Bronchial epithelial cell (primary cell): ENCODE data around the gene TMEM87B. TPM values are rescaled to one million over a fixed set of nuclear protein-coding genes. Genes with fewer than 3 reads are reported as not detected.
"Not testable (repeated sequence)": the region's sequence is repeated elsewhere in the genome, so short reads cannot be mapped to it uniquely, and the experiment has no call there.

ENCODE experiments used
- DNase-seq: peaks from one replicate; pipeline ENCODE4 v3.0.0-alpha.2; 2010; ENCODE audit warnings: low read depth
- FAIRE-seq: peaks from 2 replicates; lab custom pipeline; 2011; peaks lifted over from hg19 to GRCh38; lab: Jason Lieb, UNC
- H3K27me3 ChIP-seq: 2 replicates; pipeline ENCODE4 v1.5.1; 2011; ENCODE audit warnings: low read length; ENCODE audit not compliant: control insufficient read depth, insufficient read depth
- H3K36me3 ChIP-seq: 2 replicates; pipeline ENCODE4 v1.5.1; 2011; ENCODE audit warnings: low read length; ENCODE audit not compliant: control insufficient read depth, insufficient read depth
- H3K4me3 ChIP-seq: 2 replicates; pipeline ENCODE4 v1.5.1; 2011; ENCODE audit warnings: mild to moderate bottlenecking, low read depth, low read length, control low read depth
- CTCF ChIP-seq: IDR thresholded peaks from 2 replicates; pipeline ENCODE4 v1.5.1; 2011; ENCODE audit warnings: mild to moderate bottlenecking, moderate library complexity, low read length, control low read depth, inconsistent platforms; ENCODE audit not compliant: insufficient read depth, severe bottlenecking
- total RNA-seq: library from RNA; depleted of rRNA; stranded (reverse); fragments of >200 nt; gene quantifications from 2 replicates; pipeline ENCODE4 v1.2.1, GENCODE V29; 2014

TMEM87B gene
- total RNA-seq, 1 donor from 2014 or later: 37.1 TPM

- H3K36me3 ChIP-seq: no peaks in the 10 kb centered on the region
- TF ChIP-seq CTCF: no peak
- FAIRE-seq (peak; percentile 98), DNase-seq (peak; percentile 74)
- peaks cover 2% of the 10 kb centered on the region for H3K27me3 ChIP-seq
- peak overlapping the region; percentile 52 for H3K4me3 ChIP-seq
Observed at GRCh38 chr2:112137516-112138158, 82.6 kb downstream of the TMEM87B start.

- DNase-seq: no peak
- no peak for TF ChIP-seq CTCF
- H3K36me3 ChIP-seq: no peaks in the 10 kb centered on the region
- H3K27me3 ChIP-seq: peaks cover 2% of the 10 kb centered on the region
- no peak for FAIRE-seq
- H3K4me3 ChIP-seq: peak within 1 kb of the TSS; percentile 52
Observed at GRCh38 chr2:112138159-112139032, 83.3 kb downstream of the TMEM87B start, which contains the start of gene FBLN7. TSS of gene FBLN7 (plus strand) at chr2:112138385. CDS start at chr2:112138656, 271 bp downstream.

DNA sequence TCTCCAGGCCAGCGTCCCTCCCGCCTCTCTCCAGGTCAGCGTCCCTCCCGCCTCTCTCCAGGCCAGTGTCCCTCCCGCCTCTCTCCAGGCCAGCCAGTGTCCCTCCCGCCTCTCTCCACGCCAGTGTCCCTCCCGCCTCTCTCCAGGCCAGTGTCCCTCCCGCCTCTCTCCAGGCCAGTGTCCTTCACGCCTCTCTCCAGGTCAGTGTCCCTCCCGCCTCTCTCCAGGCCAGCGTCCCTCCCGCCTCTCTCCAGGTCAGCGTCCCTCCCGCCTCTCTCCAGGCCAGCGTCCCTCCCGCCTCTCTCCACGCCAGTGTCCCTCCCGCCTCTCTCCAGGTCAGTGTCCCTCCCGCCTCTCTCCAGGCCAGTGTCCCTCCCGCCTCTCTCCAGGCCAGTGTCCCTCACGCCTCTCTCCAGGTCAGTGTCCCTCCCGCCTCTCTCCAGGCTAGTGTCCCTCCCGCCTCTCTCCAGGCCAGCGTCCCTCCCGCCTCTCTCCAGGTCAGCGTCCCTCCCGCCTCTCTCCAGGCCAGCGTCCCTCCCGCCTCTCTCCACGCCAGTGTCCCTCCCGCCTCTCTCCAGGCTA is 84.1 kb downstream of the TMEM87B start:
- H3K36me3 ChIP-seq, DNase-seq, H3K4me3 ChIP-seq, H3K27me3 ChIP-seq, FAIRE-seq: not testable (repeated sequence)

DNA sequence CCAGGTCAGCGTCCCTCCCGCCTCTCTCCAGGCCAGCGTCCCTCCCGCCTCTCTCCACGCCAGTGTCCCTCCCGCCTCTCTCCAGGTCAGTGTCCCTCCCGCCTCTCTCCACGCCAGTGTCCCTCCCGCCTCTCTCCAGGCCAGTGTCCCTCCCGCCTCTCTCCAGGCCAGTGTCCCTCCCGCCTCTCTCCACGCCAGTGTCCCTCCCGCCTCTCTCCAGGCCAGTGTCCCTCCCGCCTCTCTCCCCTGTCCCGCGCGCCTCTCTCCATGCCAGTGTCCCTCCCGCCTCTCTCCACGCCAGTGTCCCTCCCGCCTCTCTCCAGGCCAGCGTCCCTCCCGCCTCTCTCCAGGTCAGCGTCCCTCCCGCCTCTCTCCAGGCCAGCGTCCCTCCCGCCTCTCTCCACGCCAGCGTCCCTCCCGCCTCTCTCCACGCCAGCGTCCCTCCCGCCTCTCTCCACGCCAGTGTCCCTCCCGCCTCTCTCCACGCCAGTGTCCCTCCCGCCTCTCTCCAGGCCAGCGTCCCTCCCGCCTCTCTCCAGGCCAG is 84.7 kb downstream of the TMEM87B start:
- not testable (repeated sequence) for FAIRE-seq, H3K36me3 ChIP-seq, H3K27me3 ChIP-seq, H3K4me3 ChIP-seq, DNase-seq

- TF ChIP-seq CTCF: no peak
- no peak for DNase-seq
- no peaks in the 10 kb centered on the region for H3K36me3 ChIP-seq
- H3K4me3 ChIP-seq: no peak overlapping the region
- no peak for FAIRE-seq
- peaks cover 2% of the 10 kb centered on the region for H3K27me3 ChIP-seq
Observed at GRCh38 chr2:112140205-112140802, 85.2 kb downstream of the TMEM87B start.

DNA sequence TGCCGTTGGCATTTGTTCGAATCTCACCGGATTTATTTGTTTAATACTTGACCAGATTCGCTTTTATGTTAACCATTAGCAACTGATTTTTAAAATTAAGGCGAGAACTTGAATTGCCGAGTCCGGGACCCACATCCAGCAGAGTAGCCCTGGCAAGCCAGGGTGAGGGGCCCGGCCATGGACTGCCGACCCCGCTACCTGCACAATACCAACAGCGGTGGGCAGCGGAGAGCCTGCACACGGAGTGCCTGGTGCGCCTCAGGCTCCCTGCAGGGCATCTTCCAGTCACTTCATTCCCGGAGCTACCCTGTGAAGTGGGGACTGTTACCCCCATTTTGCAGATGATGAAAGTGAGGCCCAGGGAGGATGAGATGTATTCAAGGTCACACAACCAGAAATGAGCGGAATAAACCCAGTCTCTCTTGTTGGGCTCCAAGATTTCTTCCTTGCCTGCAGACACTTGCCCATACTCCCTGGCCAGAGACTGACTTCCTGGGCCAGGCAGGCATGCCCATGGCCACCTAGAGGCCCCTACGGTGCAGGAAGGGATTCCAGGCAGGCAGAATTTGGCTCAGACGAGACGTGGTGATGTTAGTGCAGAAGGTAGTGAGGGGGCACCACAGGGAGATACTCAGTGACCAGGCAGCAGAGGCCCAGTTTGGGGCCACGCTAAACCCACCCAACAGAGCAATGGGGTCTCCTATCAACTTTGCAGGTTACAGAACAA is 86.0 kb downstream of the TMEM87B start:
- H3K36me3 ChIP-seq: no peaks in the 10 kb centered on the region
- H3K27me3 ChIP-seq: peaks cover 2% of the 10 kb centered on the region
- TF ChIP-seq CTCF: no peak
- DNase-seq: no peak
- no peak overlapping the region for H3K4me3 ChIP-seq
- no peak for FAIRE-seq
